ENCODE data around the gene EEF1AKMT4.

Gene EEF1AKMT4

GRCh38 chr3:184249412-184250166 lies at the start of gene EEF1AKMT4:
TSS of gene EEF1AKMT4 (plus strand) at chr3:184249672. CDS start at chr3:184249695, 23 bp downstream.
- peak; percentile 94 to 95 for DNase-seq

- DNase-seq = no peak
These were observed 48.6 kb upstream of the EEF1AKMT4 start for GRCh38 chr3:184200825-184201224.

- DNase-seq = no peak
These were observed 45.9 kb upstream of the EEF1AKMT4 start for GRCh38 chr3:184203526-184203925.

GRCh38 chr3:184209146-184209923 lies 40.1 kb upstream of the EEF1AKMT4 start:
- DNase-seq = no peak

- no peak for DNase-seq
These were observed 38.2 kb upstream of the EEF1AKMT4 start for GRCh38 chr3:184211297-184211696.

GRCh38 chr3:184211718-184212117 lies 37.8 kb upstream of the EEF1AKMT4 start:
- no peak for DNase-seq

GRCh38 chr3:184218814-184219213 lies 30.7 kb upstream of the EEF1AKMT4 start:
- no peak for DNase-seq

- DNase-seq = no peak
These were observed 27.0 kb upstream of the EEF1AKMT4 start for GRCh38 chr3:184222521-184222920.

GRCh38 chr3:184223946-184224345 lies 25.5 kb upstream of the EEF1AKMT4 start:
- no peak for DNase-seq

GRCh38 chr3:184227481-184227935 lies 22.0 kb upstream of the EEF1AKMT4 start:
- DNase-seq = no peak

- no peak for DNase-seq
These were observed 20.9 kb upstream of the EEF1AKMT4 start for GRCh38 chr3:184228376-184229137.

GRCh38 chr3:184229394-184230080 lies 19.9 kb upstream of the EEF1AKMT4 start, which contains the start of gene VWA5B2:
TSS of gene VWA5B2 (plus strand) at chr3:184229585. CDS start at chr3:184230529, 944 bp downstream.
- peak; percentile 63 to 78 for DNase-seq

- DNase-seq = no peak
These were observed 19.3 kb upstream of the EEF1AKMT4 start for GRCh38 chr3:184230081-184230602.

GRCh38 chr3:184230603-184231528 lies 18.6 kb upstream of the EEF1AKMT4 start:
- DNase-seq = no peak

GRCh38 chr3:184231671-184232070 lies 17.8 kb upstream of the EEF1AKMT4 start:
- no peak for DNase-seq

GRCh38 chr3:184233127-184233843 lies 16.2 kb upstream of the EEF1AKMT4 start:
- DNase-seq = no peak

- DNase-seq = no peak
These were observed 15.2 kb upstream of the EEF1AKMT4 start for GRCh38 chr3:184234224-184234623.

- no peak for DNase-seq
These were observed 14.6 kb upstream of the EEF1AKMT4 start for GRCh38 chr3:184234671-184235380.

- no peak for DNase-seq
These were observed 14.0 kb upstream of the EEF1AKMT4 start for GRCh38 chr3:184235381-184236032.

All from NCI-H1930 (cell line).